ENCODE data around the gene RORC.
"Not testable (repeated sequence)": the region's sequence is repeated elsewhere in the genome, so short reads cannot be mapped to it uniquely, and the experiment has no call there.

Gene RORC

DNA sequence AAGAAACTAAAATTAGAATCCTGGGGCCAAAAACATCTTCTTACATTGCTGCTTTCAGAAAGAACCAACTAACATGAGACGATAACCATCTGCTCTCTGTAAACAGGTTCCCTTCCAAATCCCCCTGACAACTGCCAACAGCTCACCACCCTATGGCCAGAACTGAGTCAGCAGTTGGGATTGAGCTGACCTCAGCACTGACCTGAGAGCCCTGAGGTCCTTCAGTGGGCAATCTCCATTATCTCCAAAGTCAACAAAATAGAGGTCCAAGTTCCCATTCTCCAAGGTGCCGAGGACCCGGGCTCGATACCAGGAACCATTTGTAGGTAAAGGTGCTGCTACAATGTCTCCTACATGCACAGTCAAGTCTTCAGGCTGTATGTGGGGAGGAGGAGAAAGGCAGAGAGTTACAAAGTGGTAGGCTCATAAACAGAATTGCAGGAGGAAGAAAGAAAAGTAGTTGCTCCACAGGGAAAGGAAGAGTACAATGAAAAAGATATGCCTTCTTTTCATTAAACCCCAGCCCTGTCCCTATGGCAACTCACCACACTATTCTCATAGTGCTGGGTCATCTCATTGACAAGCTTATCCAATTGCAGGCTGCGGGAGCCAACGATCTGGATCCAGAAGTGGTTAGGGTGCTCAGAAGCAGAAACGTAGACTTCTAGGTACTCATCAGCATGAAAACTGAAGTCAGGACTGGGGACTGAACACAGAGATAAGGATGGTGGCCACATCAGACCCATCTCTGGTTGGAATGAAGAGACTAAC lies 55.5 kb downstream of the RORC start:
- DNase-seq (ENCODE audit: low read depth in 2 of 2, low spot score in 1 of 2) = no peak

DNA sequence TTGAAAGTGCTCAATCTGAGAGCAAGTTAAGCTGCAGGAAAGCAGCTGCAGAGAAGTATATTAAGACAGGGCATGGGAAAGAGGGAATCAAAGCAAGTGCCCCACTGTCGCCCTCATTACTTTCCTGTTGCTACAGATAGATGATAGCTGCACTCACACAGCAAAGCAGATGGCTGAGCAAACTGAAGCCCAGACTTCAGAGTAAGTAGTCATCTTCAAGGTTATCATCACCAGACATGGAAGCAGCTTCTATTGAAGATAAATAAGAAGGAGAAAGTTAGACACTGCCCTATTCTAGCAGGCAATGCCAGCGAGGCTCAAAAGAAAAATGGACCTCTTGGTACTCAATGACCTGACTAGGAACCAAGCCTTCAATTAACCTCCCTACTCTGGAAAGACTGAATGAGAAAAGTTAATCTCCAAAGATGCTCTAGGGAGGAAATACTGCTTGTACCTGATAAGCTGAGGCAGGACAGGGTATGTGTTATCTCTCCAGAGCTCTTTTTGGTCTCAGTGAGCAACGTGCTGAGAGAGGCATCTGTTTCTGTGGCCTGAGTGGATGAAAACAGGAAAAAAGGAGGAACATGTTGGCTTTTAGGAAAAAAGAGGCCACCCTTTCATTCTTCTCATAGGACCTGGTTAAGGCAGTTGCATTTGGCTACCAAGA lies 57.2 kb downstream of the RORC start:
- DNase-seq (ENCODE audit: low read depth in 2 of 2, low spot score in 1 of 2) = no peak

DNA sequence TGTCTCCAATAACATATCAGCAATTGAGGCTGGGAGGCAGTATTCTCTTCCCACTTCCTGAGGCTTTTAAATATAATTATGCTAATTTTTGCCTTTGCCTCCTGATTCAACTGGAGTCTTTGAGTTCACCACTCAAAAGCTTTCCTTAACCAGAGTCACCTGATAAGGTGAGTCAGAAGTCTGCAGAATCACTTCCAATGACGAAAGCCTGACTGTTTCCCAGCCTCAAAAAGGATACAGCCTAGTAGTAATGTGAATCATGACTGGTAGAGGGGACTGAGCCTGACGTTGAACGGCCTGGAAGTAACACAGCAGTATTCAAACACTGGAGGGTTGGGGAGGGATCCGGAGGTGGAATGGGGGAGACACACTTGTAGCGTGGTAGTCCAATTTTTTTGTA lies 57.9 kb downstream of the RORC start:
- DNase-seq (ENCODE audit: low read depth in 2 of 2, low spot score in 1 of 2) = no peak

DNA sequence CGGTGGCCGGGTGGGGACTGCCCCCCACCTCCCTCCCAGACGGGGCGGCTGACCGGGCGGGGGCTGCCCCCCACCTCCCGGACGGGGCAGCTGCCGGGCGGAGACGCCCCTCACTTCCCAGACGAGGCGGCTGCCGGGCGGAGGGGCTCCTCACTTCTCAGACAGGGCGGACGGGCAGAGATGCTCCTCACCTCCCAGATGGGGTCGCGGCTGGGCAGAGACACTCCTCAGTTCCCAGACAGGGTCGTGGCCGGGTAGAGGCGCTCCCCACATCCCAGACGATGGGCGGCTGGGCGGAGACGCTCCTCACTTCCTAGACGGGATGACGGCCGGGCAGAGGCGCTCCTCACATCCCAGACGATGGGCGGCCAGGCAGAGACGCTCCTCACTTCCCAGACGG lies 62.3 kb downstream of the RORC start:
- not testable (repeated sequence) for DNase-seq (ENCODE audit: low read depth in 2 of 2, low spot score in 1 of 2)

DNA sequence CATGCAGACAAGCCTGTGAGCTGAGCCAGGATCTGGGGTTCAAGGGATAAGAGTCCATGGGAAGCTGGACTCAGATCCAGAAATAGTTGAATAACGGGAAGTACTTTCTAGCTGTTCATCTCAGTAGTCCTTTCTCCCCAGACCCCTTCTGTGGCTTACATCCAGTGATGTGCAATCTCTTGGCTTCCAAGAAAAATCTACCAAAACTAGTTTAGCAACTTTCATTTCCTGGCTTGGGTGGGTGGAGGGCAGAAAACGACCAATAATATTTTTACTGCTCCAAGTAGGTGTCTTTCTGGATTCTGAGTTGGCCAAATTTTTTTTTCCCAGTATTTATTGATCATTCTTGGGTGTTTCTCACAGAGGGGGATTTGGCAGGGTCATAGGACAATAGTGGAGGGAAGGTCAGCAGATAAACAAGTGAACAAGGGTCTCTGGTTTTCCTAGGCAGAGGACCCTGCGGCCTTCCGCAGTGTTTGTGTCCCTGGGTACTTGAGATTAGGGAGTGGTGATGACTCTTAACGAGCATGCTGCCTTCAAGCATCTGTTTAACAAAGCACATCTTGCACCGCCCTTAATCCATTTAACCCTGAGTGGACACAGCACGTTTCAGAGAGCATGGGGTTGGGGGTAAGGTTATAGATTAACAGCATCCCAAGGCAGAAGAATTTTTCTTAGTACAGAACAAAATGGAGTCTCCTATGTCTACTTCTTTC lies 63.1 kb downstream of the RORC start:
- not testable (repeated sequence) for DNase-seq (ENCODE audit: low read depth in 2 of 2, low spot score in 1 of 2)

DNA sequence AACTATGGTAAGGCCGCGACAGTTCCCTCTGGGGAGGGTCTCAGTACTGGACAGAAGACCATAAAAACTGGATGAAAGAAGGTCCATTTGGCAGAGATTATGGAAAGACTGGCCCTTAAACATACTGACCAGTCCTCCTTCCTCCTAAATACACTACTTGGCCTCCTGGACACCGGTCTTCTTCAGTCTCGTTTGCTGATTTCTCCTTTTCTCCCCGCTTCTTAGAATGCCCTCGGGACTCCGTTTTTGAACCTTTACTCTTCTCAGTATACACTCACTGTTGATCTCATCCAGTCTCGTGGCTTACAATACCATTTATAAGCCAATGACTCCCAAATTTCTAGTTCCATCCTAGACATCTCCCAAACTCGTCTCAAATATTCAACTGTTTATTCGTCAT lies 67.6 kb downstream of the RORC start:
- no peak for DNase-seq (ENCODE audit: low read depth in 2 of 2, low spot score in 1 of 2)

DNA sequence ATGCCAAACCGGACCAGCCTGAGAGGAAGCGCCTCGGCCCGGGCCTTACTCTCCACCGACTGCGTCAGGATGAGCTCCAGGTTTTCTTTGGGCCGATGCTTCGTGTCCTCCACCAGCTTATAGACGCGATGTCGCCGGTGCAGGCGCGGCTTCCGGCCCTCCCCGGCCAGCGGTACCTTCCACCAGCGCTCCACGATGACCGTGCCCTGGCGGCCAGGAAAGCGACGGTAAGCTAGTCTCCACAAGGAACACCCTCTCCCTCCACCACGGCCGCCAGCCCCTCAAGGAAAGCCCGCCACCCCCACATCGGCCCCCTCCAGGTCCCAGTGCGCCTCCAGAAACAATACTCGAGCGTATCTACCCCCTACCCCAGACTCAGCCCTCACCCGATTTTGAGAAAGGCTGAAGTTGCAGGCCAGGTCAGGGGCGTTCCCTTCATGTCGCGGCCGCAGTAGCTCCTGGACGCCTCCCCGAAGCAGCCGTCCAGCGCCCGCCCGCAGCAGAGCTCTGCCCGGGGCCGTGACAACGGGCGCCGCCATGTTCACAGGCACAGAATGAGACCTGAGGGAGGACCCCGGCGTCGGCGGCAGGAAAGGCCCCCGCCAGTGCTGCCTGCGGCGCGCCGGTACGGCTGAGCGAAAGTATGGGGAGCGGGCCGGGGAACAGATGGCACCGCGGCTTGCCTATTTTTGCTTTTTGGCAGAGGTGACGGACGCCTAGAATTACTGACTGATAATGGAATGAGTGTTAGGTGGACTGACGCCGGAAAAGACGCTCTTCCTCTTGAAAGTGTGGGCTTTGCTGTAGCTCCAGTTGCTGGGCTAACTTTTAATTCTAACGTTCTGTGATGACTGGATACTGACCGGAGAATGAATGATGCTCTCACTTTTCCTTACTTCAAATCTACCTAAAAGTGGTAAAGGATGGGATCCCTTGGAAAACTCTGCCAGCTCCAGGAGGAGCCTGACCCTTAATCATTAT lies 68.4 kb downstream of the RORC start, which contains the start of gene MRPL9:
MRPL9 (minus strand) TSS at position 556 of the 981 bp plus-strand sequence; CDS start at position 539, 17 bp downstream.
- peak; percentile 66 for DNase-seq (ENCODE audit: low read depth in 2 of 2, low spot score in 1 of 2)

DNA sequence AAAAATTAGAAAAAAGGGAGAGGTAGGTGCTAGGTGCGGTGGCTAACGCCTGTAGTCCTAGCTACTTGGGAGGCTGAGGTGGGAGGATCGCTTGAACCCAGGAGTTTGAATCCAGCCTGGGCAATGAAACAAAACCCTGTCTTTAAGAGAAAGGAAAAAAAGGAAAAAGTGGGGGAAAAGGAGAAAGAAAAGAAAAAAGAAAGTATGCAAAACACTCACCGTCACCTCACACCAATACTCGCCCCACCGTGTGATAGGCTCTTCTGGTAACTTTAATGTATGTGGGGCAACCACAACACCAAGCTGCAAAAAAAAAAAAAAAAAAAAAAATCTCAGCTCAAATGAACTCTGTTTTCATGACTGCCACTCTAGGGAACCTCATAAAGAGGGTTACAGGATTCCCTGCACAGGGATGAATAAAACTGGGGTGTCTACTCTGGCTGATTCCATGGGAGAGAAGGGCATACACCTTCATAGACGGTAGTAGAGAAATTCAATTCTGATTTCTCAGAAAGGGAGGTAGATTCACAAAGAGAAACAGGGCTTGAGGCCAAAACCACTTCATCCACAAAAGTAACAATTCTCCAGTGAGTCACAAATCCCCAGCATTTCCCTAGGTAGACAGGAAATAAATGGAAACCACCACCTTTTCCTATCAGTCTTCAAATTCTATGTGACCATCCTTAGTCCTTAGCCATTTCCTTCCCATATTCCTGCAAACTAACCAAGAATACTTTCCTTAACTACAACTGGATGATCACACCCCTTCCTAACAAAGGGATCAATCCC lies 70.8 kb downstream of the RORC start:
- DNase-seq (ENCODE audit: low read depth in 2 of 2, low spot score in 1 of 2) = no peak

DNA sequence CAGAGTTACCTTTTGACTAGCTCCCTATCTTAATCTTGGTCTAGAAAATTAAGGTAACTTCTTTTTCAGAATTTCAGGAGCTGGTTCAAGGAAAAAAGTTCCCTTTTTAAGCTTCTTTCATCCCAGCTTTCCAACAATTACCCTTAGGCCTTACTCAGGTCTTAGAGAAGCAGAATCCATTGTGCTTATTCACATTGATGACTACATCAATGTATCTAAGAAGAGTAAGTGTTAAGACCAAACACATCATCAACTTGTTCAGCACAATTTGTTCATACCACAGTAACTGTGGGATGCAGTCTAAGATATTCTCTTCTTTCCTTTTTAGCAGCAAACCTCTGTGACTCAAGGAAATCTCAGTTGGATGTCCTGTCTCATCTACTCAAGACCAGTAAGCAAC lies 72.4 kb downstream of the RORC start:
- DNase-seq (ENCODE audit: low read depth in 2 of 2, low spot score in 1 of 2) = no peak

DNA sequence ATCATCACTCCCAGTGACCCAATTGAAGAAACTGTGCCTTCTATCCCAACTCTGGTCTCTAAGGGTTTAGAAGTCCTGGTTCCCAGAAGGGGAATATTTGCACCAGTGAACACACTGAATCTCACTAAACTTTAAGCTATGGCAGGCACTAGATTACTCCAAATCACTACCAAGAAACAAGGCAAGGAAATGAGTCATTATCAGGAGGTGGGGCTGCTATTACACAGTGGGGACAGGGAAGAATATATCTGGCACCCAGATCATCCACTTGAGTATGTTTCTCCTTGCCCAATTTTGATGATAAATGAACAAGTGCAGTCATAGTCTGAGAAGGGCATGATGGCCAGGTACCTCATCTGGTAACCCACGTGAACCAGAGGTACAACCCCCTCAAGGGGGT lies 75.3 kb downstream of the RORC start:
- no peak for DNase-seq (ENCODE audit: low read depth in 2 of 2, low spot score in 1 of 2)

Data from stimulated activated CD8-positive, alpha-beta memory T cell treated with anti-CD3 and anti-CD28 coated beads, Interleukin-4, amount 100 ng/mL, for 4 hours (primary cell).